ENCODE data around the gene JAZF1.
A peak's percentile ranks its signal among the peaks of the same experiment; 100 is the strongest.

The JAZF1 gene

DNA sequence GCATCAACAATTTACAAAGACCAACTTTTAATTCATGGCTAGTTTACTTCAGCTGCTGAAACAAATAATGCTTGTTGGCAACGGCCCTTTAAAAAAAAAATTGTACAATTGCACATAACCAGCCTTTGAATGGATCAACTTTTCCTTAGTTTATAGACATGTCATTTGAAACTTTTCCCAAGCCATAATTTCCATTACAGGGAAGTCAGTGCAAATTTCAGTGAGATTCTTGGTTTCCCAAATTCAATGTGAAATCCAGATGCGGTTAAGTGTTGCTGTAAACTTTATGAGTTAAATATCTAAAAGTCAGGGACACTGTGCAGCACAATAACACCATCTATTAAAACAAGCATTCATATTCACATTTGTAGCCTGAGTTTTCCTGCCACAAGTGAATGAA, 182.2 kb downstream of the JAZF1 start:
- DNase-seq, result no peak

DNA sequence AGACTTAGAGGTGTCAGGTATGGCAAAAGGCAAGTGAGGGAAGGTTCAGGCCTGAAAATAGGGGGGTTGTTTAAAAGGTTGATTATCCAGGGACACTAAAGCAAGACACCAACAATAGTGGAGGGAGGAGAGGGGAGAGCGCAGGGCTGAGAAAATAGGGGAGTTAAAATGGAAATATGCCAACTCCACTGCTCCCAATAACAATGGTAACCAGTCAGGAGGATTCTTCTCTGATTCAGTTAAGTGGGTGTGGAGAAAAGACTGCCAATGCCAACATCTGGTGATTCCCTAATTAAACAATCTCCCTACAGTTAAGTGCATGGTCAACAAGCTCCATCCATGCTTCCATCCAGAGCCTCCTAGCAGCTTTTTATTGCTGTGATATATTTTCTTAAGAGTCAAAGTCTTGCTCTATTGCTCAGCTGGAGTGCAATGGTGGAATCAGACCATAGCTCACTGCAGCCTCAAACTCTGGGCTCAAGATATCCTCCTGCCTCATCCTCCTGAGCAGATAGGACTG, 183.3 kb downstream of the JAZF1 start:
- DNase-seq, result no peak

- DNase-seq, result no peak
Observed at GRCh38 chr7:27996141-27996540, 184.5 kb downstream of the JAZF1 start.

DNA sequence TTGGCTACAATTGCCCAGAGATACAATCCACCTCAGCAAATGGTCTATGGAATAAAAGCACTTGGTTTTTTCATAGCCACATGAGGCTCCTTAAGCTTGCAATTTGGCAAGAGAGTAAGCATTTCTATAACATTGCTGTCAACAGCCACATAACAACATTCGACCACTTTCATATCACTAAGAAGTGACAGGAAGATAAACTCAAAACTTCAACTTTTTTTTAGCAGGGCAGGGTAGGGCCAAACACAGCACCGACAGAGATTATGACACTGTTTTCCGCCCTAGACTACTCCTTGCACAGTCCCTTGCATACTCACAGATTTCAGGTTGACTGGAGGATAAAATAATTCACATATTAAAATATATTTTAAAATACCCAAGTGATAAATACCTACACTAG, 185.4 kb downstream of the JAZF1 start:
- no peak for DNase-seq

- no peak for DNase-seq
Observed at GRCh38 chr7:27994639-27995038, 186.0 kb downstream of the JAZF1 start.

DNA sequence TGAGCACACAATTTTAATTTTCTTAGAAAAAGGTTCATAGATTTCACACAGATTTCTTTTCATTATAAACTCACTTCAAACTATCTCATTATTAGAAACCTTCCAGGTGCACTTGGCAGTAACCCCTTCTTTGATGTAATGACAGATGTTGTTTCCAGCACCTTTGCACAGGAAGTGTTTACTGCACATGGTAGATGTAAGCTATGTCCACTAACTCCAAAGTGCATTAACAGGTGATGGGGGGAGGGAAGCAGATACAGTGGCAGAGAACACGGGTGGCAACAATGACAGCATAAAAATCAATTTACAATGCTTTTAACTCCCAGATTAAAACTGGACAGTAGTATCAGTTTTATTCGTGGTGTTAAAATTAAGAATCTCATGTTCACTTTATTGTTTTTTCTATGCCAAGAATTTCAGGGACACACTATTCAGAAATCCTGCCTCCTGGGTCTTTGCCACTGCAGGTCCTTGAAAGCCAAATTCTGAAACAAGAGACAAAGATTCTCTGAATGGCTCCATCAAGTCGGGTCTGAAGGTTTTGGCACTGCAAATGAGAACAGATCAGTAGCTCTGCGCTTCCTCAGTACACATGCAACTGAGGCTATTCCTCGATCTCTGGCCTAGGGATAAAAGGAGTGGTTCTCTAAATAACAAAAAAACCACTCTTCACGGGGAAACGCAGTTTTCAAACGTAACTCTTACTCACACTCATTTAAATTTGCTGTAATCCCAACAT, 187.7 kb downstream of the JAZF1 start:
- DNase-seq, result no peak

DNA sequence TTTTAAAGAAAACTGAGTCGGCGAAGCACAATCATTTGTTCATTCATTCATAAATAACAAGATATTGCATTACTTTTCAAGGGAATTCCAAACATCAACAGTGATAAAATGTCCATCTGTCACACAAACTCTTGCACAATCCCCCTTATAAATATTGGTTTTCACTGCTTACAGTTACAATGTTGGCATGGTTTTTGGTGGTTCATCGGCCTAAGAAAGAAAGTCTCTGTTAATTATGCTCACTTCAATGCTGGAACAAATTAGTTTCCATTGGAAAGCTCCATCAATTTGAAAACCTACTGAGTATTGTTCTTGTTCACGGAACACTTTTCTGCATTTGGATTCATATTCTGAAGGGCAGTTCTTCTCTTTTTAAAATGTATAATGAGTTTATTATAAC, 188.5 kb downstream of the JAZF1 start:
- DNase-seq, result no peak

GRCh38 chr7:27991006-27991528, 189.5 kb downstream of the JAZF1 start:
- DNase-seq, result no peak

DNA sequence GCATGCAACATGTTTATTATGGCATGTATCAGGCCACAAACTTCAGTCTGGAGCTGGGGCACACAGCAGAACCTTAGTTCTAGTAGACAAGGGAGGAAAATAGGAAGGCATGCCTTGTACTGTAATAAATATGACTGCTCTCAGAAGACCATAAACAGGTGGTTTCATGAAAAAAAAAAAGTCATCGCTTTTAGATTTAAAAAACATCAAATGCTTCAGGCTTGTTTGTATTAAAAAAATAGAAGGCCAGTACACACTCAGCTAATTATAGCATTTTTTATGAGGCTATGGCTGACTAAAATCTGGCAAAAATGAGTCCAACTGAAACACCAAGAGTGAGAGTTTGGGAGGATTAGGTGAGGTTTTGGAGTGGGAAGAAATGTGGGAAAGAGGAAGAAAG, 204.1 kb downstream of the JAZF1 start:
- DNase-seq, result no peak

GRCh38 chr7:27973625-27974024, 207.0 kb downstream of the JAZF1 start:
- no peak for DNase-seq

- DNase-seq, result no peak
Observed at GRCh38 chr7:27972276-27972675, 208.3 kb downstream of the JAZF1 start.

DNA sequence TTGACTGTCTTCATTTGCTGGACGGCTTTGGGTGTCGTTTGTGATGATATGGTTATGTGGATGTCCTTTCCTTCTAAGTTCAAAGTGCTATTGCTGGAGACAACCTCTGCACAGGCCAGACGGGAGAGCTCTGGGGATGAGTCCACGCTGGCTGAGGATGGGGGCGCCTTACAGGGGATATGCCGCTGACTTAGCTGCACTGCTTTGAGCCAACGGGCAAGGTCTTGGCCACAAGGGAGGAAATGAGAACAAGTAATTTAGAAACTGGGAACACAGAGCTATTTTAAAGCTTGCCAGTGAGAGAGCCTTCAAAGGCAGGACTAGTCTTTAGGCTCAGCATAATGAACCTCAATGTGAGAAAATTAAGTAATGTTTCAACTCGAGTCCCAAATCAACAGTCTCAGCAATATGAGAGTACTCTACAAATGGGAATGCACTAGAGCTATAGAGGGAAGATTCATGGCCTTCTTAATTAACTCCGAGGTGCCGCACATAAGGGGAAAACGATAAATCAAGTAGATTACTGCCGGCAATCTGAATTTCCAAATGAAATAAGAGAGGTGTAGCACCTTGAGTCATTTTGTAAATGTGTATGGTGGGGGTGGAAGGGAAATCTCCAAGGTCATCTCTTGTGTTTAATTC, 209.3 kb downstream of the JAZF1 start:
- DNase-seq, result no peak

- DNase-seq, result no peak
Observed at GRCh38 chr7:27970350-27970749, 210.2 kb downstream of the JAZF1 start.

DNA sequence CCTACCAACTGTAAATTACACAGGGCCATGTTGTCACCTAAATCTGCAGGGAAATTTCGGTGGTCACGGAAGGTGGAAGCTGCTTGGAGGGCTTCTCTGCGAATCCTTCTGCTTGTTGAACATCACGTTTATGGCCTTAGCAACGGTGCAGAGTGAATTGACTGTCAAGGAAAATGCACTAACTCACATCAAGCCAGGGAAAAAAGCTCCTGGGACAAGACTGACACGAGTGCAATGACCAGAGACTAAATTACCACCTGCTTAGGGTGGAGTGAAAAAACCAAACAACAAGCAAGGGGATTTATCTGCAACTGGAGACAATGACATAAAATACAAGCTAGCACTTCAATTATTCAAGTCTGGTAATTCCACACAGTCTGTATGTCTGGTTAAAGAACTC, 211.2 kb downstream of the JAZF1 start:
- DNase-seq, result no peak

- no peak for DNase-seq
Observed at GRCh38 chr7:27967639-27968038, 213.0 kb downstream of the JAZF1 start.

- no peak for DNase-seq
Observed at GRCh38 chr7:27966219-27966780, 214.3 kb downstream of the JAZF1 start.

GRCh38 chr7:27965650-27966049, 214.9 kb downstream of the JAZF1 start:
- no peak for DNase-seq

GRCh38 chr7:27964820-27965219, 215.8 kb downstream of the JAZF1 start:
- no peak for DNase-seq

DNA sequence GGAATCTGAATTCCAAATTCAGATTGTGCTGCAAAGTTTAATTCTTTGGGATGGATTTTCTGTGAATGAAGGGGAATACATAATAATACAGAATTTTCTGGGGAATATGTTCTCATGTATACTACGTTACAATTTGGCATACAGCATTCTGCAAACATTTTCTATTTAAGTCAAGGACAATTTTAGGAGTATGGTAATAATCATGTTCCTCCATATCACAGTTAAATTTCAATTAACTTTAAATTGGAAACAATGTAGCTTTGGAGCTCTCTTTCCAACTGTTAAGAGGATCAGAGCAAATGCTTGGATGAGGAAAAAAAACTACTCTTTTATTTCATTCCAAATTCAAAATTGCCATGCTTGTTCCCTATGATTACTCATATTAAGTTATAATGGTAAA, 217.5 kb downstream of the JAZF1 start:
- no peak for DNase-seq

DNA sequence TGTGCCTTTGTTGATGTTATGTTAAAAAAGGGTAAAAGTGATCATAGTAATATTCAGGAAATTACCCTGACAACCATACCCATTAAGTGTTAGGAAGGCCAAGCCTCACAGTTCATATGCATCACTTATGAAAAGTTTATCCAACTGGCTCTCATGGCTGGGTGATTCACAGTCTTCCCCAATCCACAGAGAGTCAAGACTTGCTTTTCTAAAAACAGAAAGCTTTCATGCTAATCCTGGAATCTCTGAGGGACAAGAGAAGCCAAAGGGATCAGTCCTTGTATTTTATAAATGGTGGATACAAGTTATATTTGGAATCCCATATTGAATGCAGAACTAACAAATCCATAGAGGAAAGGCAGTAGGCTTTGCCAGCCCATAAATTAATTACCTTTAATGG, 218.3 kb downstream of the JAZF1 start:
- no peak for DNase-seq

DNA sequence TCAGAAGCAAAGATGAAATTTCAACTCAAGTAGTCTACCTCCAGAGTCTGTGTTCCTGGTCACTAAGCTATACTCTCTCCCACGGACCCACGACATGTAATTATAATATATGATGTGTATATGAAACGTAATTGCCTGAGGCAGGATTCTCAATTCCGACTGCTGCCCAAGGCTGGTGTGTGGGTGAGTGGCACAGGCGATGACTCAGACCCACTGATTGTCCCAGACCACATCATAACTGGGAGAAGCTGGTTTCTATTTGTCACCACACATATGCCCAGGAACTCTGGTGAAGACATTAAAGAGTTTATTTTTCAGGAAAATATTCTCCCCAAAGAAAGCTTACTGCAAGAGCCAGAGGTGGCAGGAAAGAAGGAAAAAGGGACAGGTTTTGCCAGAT, 219.3 kb downstream of the JAZF1 start:
- peak; percentile 4 for DNase-seq

GRCh38 chr7:27960415-27960814, 220.2 kb downstream of the JAZF1 start:
- DNase-seq, result no peak

DNA sequence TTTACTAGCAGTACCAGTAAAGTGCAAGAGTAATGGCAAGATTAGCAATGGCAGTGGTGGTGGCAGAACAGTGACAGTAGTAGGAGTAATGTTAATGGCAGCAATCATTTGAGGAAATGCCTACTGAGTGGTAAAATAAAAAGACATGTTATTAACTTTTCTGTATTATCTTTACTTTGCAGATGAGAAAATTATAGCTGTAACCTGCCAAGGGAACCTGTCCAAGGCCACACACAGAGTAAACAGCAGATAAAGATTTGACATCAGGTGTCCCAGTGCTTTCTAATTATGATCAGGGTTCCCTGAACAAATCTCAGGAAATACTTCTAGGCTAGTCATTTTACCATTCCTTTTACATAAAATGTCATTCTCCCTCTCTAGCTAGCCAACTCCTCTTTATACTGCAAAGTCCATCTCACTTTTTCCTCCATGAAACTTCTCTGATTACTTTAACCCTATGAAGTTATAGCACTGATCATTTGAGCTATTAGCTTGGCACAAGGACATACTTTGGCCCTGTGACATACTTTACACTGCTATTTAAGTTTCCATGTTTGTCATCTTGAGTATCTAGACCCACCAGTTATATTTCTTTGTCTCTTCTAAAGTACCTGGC, 221.6 kb downstream of the JAZF1 start:
- DNase-seq, result no peak

- no peak for DNase-seq
Observed at GRCh38 chr7:27955596-27955995, 225.0 kb downstream of the JAZF1 start.

Measured in kidney glomerular epithelial cell (primary cell).